Mesenchymal stem cell (in vitro differentiated cells and primary cell): Measurements from ENCODE around the gene ATG2B.

ENCODE experiments used
- DNase-seq: peaks from one replicate; pipeline ENCODE4 v3.0.0-alpha.2; 2013
- H2AFZ ChIP-seq: one replicate; pipeline ENCODE4 v1.6.1; 2013; ENCODE audit warnings: low read depth, mild to moderate bottlenecking, control low read depth, inconsistent platforms, low read length, moderate library complexity
- H2AK5ac ChIP-seq: 2 replicates; pipeline ENCODE4 v1.6.1; 2013; ENCODE audit warnings: low read length, moderate library complexity, mild to moderate bottlenecking, inconsistent platforms; ENCODE audit not compliant: severe bottlenecking
- H2BK120ac ChIP-seq: one replicate; pipeline ENCODE4 v1.6.1; 2013; ENCODE audit warnings: low read depth, mild to moderate bottlenecking, inconsistent platforms, low read length, moderate library complexity
- H2BK12ac ChIP-seq, 2 experiments: one replicate each; pipeline ENCODE4 v1.6.1; 2013; ENCODE audit warnings: inconsistent platforms in 2 of 2, low read length in 2 of 2, mild to moderate bottlenecking in 2 of 2, moderate library complexity in 2 of 2, control low read depth in 1 of 2
- H2BK15ac ChIP-seq: one replicate; pipeline ENCODE4 v1.6.1; 2013; ENCODE audit warnings: mild to moderate bottlenecking, low read depth, inconsistent platforms; ENCODE audit not compliant: poor library complexity, severe bottlenecking
- H2BK5ac ChIP-seq: 2 replicates; pipeline ENCODE4 v1.6.1; 2013; ENCODE audit warnings: low read depth, mild to moderate bottlenecking, low read length, control low read depth, inconsistent platforms; ENCODE audit not compliant: poor library complexity, severe bottlenecking
- H3K14ac ChIP-seq, 2 experiments: one replicate each; pipeline ENCODE4 v1.6.1; 2013; ENCODE audit warnings: inconsistent platforms in 2 of 2, low read length in 2 of 2, control low read depth in 1 of 2, mild to moderate bottlenecking in 1 of 2, moderate library complexity in 1 of 2
- H3K18ac ChIP-seq, 2 experiments: one replicate each; pipeline ENCODE4 v1.6.1; 2013; ENCODE audit warnings: inconsistent platforms in 2 of 2, low read length in 2 of 2, control low read depth in 1 of 2, low read depth in 1 of 2, mild to moderate bottlenecking in 1 of 2
- H3K23ac ChIP-seq, 2 experiments: one replicate each; pipeline ENCODE4 v1.6.1; 2013; ENCODE audit warnings: inconsistent platforms in 2 of 2, low read length in 2 of 2, mild to moderate bottlenecking in 2 of 2, moderate library complexity in 2 of 2, control low read depth in 1 of 2
- H3K27ac ChIP-seq: 2 replicates; pipeline ENCODE4 v1.5.1; 2013; ENCODE audit warnings: mild to moderate bottlenecking, moderate library complexity, low read length, control low read depth, inconsistent platforms; ENCODE audit not compliant: poor library complexity, severe bottlenecking
- H3K27me3 ChIP-seq, 2 experiments: 2 replicates each; pipeline versions ENCODE4 v1.6.1 to v1.7.0; 2013; ENCODE audit warnings: low read length in 2 of 2, mild to moderate bottlenecking in 2 of 2, moderate library complexity in 2 of 2, control low read depth in 1 of 2, inconsistent platforms in 1 of 2; ENCODE audit not compliant: control insufficient read depth in 1 of 2, insufficient read depth in 1 of 2
- H3K36me3 ChIP-seq, 2 experiments: 2 replicates each; pipeline versions ENCODE4 v1.6.1 to v1.7.0; 2013; ENCODE audit warnings: low read length in 2 of 2, control low read depth in 1 of 2, inconsistent platforms in 1 of 2, low read depth in 1 of 2, mild to moderate bottlenecking in 1 of 2; ENCODE audit not compliant: insufficient read depth in 2 of 2, control insufficient read depth in 1 of 2
- H3K4ac ChIP-seq, 2 experiments: one replicate each; pipeline ENCODE4 v1.6.1; 2013; ENCODE audit warnings: inconsistent platforms in 2 of 2, low read length in 2 of 2, mild to moderate bottlenecking in 2 of 2, moderate library complexity in 2 of 2, control low read depth in 1 of 2, low read depth in 1 of 2
- H3K4me1 ChIP-seq: 2 replicates; pipeline ENCODE4 v1.6.1; 2013; ENCODE audit warnings: low read depth, low read length, control low read depth; ENCODE audit not compliant: control insufficient read depth, insufficient read depth
- H3K4me2 ChIP-seq: 2 replicates; pipeline ENCODE4 v1.6.1; 2013; ENCODE audit warnings: low read length, mild to moderate bottlenecking, inconsistent platforms; ENCODE audit not compliant: poor library complexity, severe bottlenecking
- H3K4me3 ChIP-seq, 2 experiments: 2 replicates each; pipeline versions ENCODE4 v1.5.1 to v1.7.0; 2013; ENCODE audit warnings: low read length in 2 of 2, mild to moderate bottlenecking in 2 of 2, control low read depth in 1 of 2, low read depth in 1 of 2; ENCODE audit not compliant: insufficient read depth in 1 of 2
- H3K79me1 ChIP-seq: replicated peaks from 2 replicates; pipeline ENCODE4 v1.6.1; 2013; ENCODE audit warnings: mild to moderate bottlenecking, control low read depth, low read length, inconsistent platforms; ENCODE audit not compliant: poor library complexity, severe bottlenecking
- H3K9ac ChIP-seq: 2 replicates; pipeline ENCODE4 v1.7.0; 2013; ENCODE audit warnings: mild to moderate bottlenecking, low read length, moderate library complexity
- H3K9me3 ChIP-seq: 2 replicates; pipeline ENCODE4 v1.7.0; 2013; ENCODE audit warnings: mild to moderate bottlenecking, low read length; ENCODE audit not compliant: control insufficient read depth
- H4K8ac ChIP-seq: one replicate; pipeline ENCODE4 v1.6.1; 2013; ENCODE audit warnings: inconsistent platforms, mild to moderate bottlenecking, low read length, moderate library complexity
- H4K91ac ChIP-seq: one replicate; pipeline ENCODE4 v1.6.1; 2013; ENCODE audit warnings: mild to moderate bottlenecking, low read length, inconsistent platforms
- WGBS: methylation state at CpG from one replicate; pipeline ENCODE4 v1.1.7; 2013; ENCODE audit warnings: mixed read lengths; 5-methylcytosine and 5-hydroxymethylcytosine counted together

Gene ATG2B

DNA sequence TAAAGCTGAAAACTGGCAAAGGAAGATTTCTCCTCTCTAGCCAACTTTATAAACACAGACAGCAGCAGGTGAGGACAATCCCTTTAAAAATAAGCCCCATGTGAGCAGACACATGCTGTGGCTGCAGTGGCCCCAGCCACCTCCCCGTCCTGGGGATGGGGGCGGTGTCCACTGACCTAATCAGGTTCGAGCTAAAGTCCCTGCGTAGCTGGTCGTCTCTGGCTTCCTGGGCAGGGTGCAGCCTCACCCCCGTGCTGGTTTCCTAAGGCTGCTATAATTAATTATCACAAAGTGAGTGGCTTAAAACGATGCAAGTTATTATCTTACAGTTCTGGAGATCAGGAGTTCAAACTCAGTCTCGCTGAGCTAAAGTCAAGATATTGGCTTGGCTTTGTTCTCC is 106.1 kb downstream of the ATG2B start:
- H4K91ac ChIP-seq, result no peak overlapping the region
- H2BK120ac ChIP-seq, result no peak overlapping the region
- H3K4me1 ChIP-seq, result peaks cover 21% of the 10 kb centered on the region
- peak overlapping the region; percentile 20 to 42 for H3K4ac ChIP-seq
- no peak overlapping the region for H2BK5ac ChIP-seq
- H3K4me3 ChIP-seq, result peak overlapping the region in 1 of 2 experiments; percentile 67
- no peak for DNase-seq
- no peak overlapping the region for H3K14ac ChIP-seq
- H2AFZ ChIP-seq, result no peak overlapping the region
- H2AK5ac ChIP-seq, result peak overlapping the region; percentile 20
- H3K9me3 ChIP-seq, result peaks cover 14% of the 10 kb centered on the region
- H3K27me3 ChIP-seq, result no peaks in the 10 kb centered on the region
- peak overlapping the region; percentile 79 to 93 for H2BK12ac ChIP-seq
- H3K36me3 ChIP-seq, result peaks cover 11 to 30% of the 10 kb centered on the region in 2 experiments
- no peak overlapping the region for H3K23ac ChIP-seq
- no peak overlapping the region for H2BK15ac ChIP-seq
- no peak overlapping the region for H3K4me2 ChIP-seq
- H4K8ac ChIP-seq, result no peak overlapping the region
- H3K9ac ChIP-seq, result peak overlapping the region; percentile 92
- no peak overlapping the region for H3K27ac ChIP-seq
- 91% methylated on average over 8 of the region's 8 CpGs for WGBS
- peaks cover 9% of the 10 kb centered on the region for H3K79me1 ChIP-seq
- peak overlapping the region in 1 of 2 experiments; percentile 69 for H3K18ac ChIP-seq

DNA sequence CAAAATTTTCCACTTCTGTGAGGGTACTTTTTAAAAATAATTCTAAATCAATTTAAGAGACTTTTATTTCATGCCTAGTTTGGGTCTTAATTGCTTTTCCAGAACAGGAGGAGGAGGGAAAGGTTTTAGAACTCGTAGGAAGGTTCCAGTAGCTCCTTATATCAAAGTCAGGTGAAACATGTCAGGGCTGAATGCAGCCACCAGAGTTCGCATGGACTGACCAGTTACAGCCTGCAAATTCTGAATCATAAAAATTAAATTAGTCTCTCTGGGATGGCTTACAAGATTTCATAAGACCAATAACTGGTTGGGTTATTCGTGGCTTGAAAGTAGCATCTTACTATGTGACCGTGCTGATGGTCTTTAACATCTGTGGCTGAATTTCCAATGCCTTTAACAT is 106.7 kb downstream of the ATG2B start:
- Histone ChIP-seq H2AFZ (no peak overlapping the region), H3K14ac (no peak overlapping the region), H4K91ac (no peak overlapping the region), H3K36me3 (peaks cover 7 to 25% of the 10 kb centered on the region in 2 experiments), H3K23ac (no peak overlapping the region), H2BK120ac (no peak overlapping the region), H3K79me1 (peaks cover 7% of the 10 kb centered on the region), H3K18ac (peak overlapping the region in 1 of 2 experiments; percentile 37), H3K27me3 (no peaks in the 10 kb centered on the region), H2BK12ac (no peak overlapping the region), H2BK5ac (no peak overlapping the region), H3K27ac (no peak overlapping the region), H3K4me2 (no peak overlapping the region), H4K8ac (no peak overlapping the region), H3K9ac (peak overlapping the region; percentile 92), H2BK15ac (no peak overlapping the region), H2AK5ac (no peak overlapping the region), H3K4ac (no peak overlapping the region), H3K4me3 (peak overlapping the region in 1 of 2 experiments; percentile 67), H3K4me1 (peaks cover 21% of the 10 kb centered on the region), H3K9me3 (peaks cover 14% of the 10 kb centered on the region)
- DNase-seq, result no peak
- WGBS, result 92% methylated on average over 4 of the region's 4 CpGs

DNA sequence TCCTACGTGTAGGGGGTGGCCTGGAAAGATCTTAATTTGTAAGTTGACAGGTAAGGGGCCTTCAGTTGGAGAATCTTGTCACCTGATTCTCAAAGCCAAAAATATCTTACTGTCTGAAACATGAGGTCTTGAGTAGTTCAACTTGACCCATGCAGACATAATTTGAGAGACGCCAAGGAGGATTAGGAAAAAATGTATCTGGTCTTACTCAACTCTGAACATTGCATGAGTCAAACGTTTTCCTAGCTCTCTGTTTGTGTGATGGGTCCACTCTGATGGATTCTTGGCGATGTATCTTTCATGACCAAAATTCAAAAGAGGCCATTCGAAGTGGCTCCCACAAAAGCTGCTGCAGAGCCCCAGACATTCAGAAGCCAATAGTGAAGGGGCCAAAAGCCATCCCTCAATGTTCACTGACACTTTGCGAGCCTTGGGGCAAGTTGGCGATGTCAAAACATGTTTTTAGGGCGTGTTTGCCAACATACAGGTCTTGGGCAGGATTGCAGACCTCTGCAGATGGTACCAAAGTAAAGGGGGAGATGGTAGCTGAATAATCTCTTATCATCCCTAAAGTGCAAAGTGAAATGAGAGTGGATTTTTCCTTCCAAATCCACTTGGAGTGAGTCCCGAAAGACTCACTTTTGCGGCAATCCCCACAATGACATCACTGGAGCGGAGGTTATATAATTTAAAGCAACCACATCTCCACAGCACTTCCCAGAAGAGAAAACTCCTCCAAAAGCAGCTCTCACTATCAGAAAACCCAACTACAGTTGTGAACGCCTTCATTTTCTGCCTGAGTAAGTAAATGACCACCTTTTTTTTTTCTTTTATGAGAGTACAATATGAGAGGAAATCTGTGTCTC is 107.4 kb downstream of the ATG2B start, which contains the start of gene BDKRB1:
TSS of gene BDKRB1 (plus strand) at position 710 of the 866 bp plus-strand sequence. CDS start 7,473 bp downstream, outside the sequence.
- H4K91ac ChIP-seq, result no peak within 1 kb of the TSS
- H2BK120ac ChIP-seq, result peak within 1 kb of the TSS; percentile 87
- no peak within 1 kb of the TSS for H2AFZ ChIP-seq
- H3K14ac ChIP-seq, result no peak within 1 kb of the TSS
- H4K8ac ChIP-seq, result peak within 1 kb of the TSS; percentile 19
- peak within 1 kb of the TSS; percentile 20 for H2AK5ac ChIP-seq
- no peak within 1 kb of the TSS for H3K4me2 ChIP-seq
- peak within 1 kb of the TSS; percentile 67 to 69 for H3K18ac ChIP-seq
- H3K79me1 ChIP-seq, result peaks cover 6% of the 10 kb centered on the region
- peak within 1 kb of the TSS; percentile 92 for H3K9ac ChIP-seq
- peaks cover 14% of the 10 kb centered on the region for H3K9me3 ChIP-seq
- 64% methylated on average over 11 of the region's 12 CpGs for WGBS
- no peak within 1 kb of the TSS for H3K23ac ChIP-seq
- H3K27ac ChIP-seq, result no peak within 1 kb of the TSS
- no peaks in the 10 kb centered on the region for H3K27me3 ChIP-seq
- peak; percentile 92 for DNase-seq
- H3K4me1 ChIP-seq, result peaks cover 21% of the 10 kb centered on the region
- peak within 1 kb of the TSS; percentile 20 to 42 for H3K4ac ChIP-seq
- H3K36me3 ChIP-seq, result peaks cover 7 to 19% of the 10 kb centered on the region in 2 experiments
- H2BK5ac ChIP-seq, result no peak within 1 kb of the TSS
- H2BK12ac ChIP-seq, result peak within 1 kb of the TSS; percentile 90 to 93
- no peak within 1 kb of the TSS for H2BK15ac ChIP-seq
- H3K4me3 ChIP-seq, result peak within 1 kb of the TSS in 1 of 2 experiments; percentile 67

DNA sequence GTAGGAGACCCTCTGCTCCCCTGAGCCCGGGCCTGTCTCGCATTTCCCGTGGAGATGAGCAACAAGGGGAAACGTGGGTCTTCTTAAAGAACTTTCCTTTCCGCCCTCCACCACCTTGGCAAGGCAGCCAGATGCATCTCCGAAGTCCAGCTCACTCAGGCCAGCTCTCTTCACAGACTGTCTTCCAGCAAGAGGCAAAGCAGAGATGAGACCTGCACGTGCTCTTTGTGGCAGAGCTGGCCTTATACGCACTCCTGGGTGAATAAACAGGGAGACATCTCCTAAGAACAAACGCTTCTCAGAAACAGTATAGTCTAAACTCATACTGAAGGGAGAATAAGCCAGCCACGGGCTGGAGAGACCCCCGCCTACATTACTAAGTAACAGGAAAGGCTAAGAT is 108.5 kb downstream of the ATG2B start:
- H4K8ac ChIP-seq, result peak overlapping the region; percentile 45
- H2AFZ ChIP-seq, result no peak overlapping the region
- H3K4me2 ChIP-seq, result no peak overlapping the region
- WGBS, result 86% methylated on average over 11 of the region's 11 CpGs
- H3K79me1 ChIP-seq, result peaks cover 6% of the 10 kb centered on the region
- peaks cover 5% of the 10 kb centered on the region for H3K9me3 ChIP-seq
- H2BK15ac ChIP-seq, result peak overlapping the region; percentile 95
- peak overlapping the region; percentile 83 for H4K91ac ChIP-seq
- peak overlapping the region; percentile 15 to 54 for H3K4ac ChIP-seq
- DNase-seq, result peak; percentile 50
- no peak overlapping the region for H3K23ac ChIP-seq
- H3K18ac ChIP-seq, result peak overlapping the region; percentile 5 to 75
- no peak overlapping the region for H2BK5ac ChIP-seq
- no peaks in the 10 kb centered on the region for H3K27me3 ChIP-seq
- H3K27ac ChIP-seq, result no peak overlapping the region
- H3K36me3 ChIP-seq, result peaks cover 7 to 8% of the 10 kb centered on the region in 2 experiments
- H3K4me3 ChIP-seq, result no peak overlapping the region
- H3K9ac ChIP-seq, result no peak overlapping the region
- no peak overlapping the region for H3K14ac ChIP-seq
- peaks cover 21% of the 10 kb centered on the region for H3K4me1 ChIP-seq
- H2BK12ac ChIP-seq, result peak overlapping the region; percentile 69 to 92
- H2BK120ac ChIP-seq, result peak overlapping the region; percentile 87
- peak overlapping the region; percentile 91 for H2AK5ac ChIP-seq
